K562 (cell line): ENCODE results near the gene GNG3. TPM values are rescaled to one million over a fixed set of nuclear protein-coding genes. Genes with fewer than 3 reads are reported as not detected.

Experiments used
- ATAC-seq: fragments of 200-7000 bp; cut with Tn5 transposase; 3 replicates; pipeline ENCODE4 v1.9.1; 2020; ENCODE audit warnings: moderate library complexity
- BruUV-seq: library from RNA; stranded (reverse); fragments of 400-500 nt; replicated peaks from 2 replicates; lab custom pipeline; 2021; lab: Mats Ljungman, UMichigan
- CTCF ChIA-PET: fragments of 300-600 bp; formaldehyde crosslinking; extraction: SDS; loops from one replicate; lab custom pipeline; 2021; ENCODE audit warnings: low intra/inter-chr PET ratio; lab: Yijun Ruan, JAX
- POLR2A ChIA-PET: fragments of 300-600, 350-650 bp; sonication (Branson Sonifier 250); formaldehyde crosslinking; extraction: SDS; loops from one replicate; lab custom pipeline; 2021; ENCODE audit warnings: antibody characterized with exemption, inconsistent platforms; lab: Yijun Ruan, JAX
- DNase-seq, 4 experiments: peaks; one replicate each; pipeline versions ENCODE4 v3.0.0 to v3.0.0-alpha.2; 2011 to 2018; ENCODE audit warnings: low spot score in 3 of 4, mixed read lengths in 3 of 4; ENCODE audit errors: extremely low read depth in 1 of 4
- FAIRE-seq: peaks from 2 replicates; lab custom pipeline; 2011; peaks lifted over from hg19 to GRCh38; lab: Jason Lieb, UNC
- H2AFZ ChIP-seq: 2 replicates; pipeline ENCODE4 v1.6.0; 2011; ENCODE audit warnings: low read depth, low read length, control low read depth, inconsistent platforms
- H3K27ac ChIP-seq: fragments of 200-600 bp; 3 replicates; pipeline ENCODE4 v1.8.0; 2011; ENCODE audit warnings: low read depth, mild to moderate bottlenecking, control low read depth, inconsistent platforms, low read length, moderate library complexity, mixed read lengths; ENCODE audit errors: extremely low read depth
- H3K27me3 ChIP-seq, 2 experiments: fragments of 300-600 bp in 1 of 2; 2 replicates in 1 of 2; 3 replicates in 1 of 2; pipeline versions ENCODE4 v1.6.0 to v1.8.0; 2011; ENCODE audit warnings: inconsistent platforms in 2 of 2, low read length in 2 of 2, mild to moderate bottlenecking in 1 of 2, mixed read lengths in 1 of 2, moderate library complexity in 1 of 2; ENCODE audit not compliant: control insufficient read depth in 2 of 2, insufficient read depth in 2 of 2
- H3K36me3 ChIP-seq: fragments of 300-600 bp; 3 replicates; pipeline ENCODE4 v1.8.0; 2011; ENCODE audit warnings: mild to moderate bottlenecking, low read length, inconsistent platforms; ENCODE audit not compliant: control insufficient read depth, insufficient read depth
- H3K4me1 ChIP-seq, 2 experiments: fragments of 200-600 bp in 1 of 2; replicated peaks in 1 of 2; 2 replicates in 1 of 2; 3 replicates in 1 of 2; pipeline versions ENCODE4 v1.5.1 to v1.8.0; 2011; ENCODE audit warnings: inconsistent platforms in 2 of 2, low read length in 2 of 2, mild to moderate bottlenecking in 1 of 2, mixed read lengths in 1 of 2, moderate library complexity in 1 of 2; ENCODE audit not compliant: control insufficient read depth in 2 of 2, insufficient read depth in 2 of 2
- H3K4me2 ChIP-seq: 2 replicates; pipeline ENCODE4 v1.6.1; 2011; ENCODE audit warnings: low read length, control low read depth, inconsistent platforms, mixed read lengths; ENCODE audit not compliant: insufficient read depth
- H3K4me3 ChIP-seq: fragments of 200-600 bp; sonication (generic), shearing (Covaris generic); 2 replicates; pipeline ENCODE4 v1.5.1; 2016; ENCODE audit warnings: control low read depth, inconsistent platforms
- H3K79me2 ChIP-seq: fragments of 200-600 bp; 3 replicates; pipeline ENCODE4 v1.8.0; 2011; ENCODE audit warnings: low read length, inconsistent platforms; ENCODE audit not compliant: control insufficient read depth, insufficient read depth
- H3K9ac ChIP-seq, 2 experiments: 2 replicates each; pipeline versions ENCODE4 v1.6.0 to v1.6.1; 2011; ENCODE audit warnings: low read depth in 2 of 2, low read length in 2 of 2, control low read depth in 1 of 2, inconsistent platforms in 1 of 2, mild to moderate bottlenecking in 1 of 2, mixed read lengths in 1 of 2; ENCODE audit not compliant: insufficient read depth in 1 of 2
- H3K9me1 ChIP-seq: one replicate; pipeline ENCODE4 v1.6.0; 2011; ENCODE audit warnings: inconsistent platforms, mild to moderate bottlenecking, low read length, moderate library complexity; ENCODE audit not compliant: control insufficient read depth, insufficient read depth
- H3K9me3 ChIP-seq: replicated peaks from 2 replicates; pipeline ENCODE4 v1.5.1; 2011; ENCODE audit warnings: low read depth, low read length, inconsistent platforms; ENCODE audit not compliant: control insufficient read depth, insufficient read depth
- H4K20me1 ChIP-seq: replicated peaks from 2 replicates; pipeline ENCODE4 v1.6.1; 2011; ENCODE audit warnings: low read length, inconsistent platforms, mixed read lengths; ENCODE audit not compliant: control insufficient read depth, insufficient read depth
- KDM5B ChIP-seq: fragments of 200-600 bp; sonication (generic); IDR thresholded peaks from 2 replicates; pipeline ENCODE4 v1.6.1; 2012; ENCODE audit warnings: low read depth, mild to moderate bottlenecking, moderate library complexity, low read length, control low read depth, inconsistent platforms; ENCODE audit not compliant: insufficient replicate concordance
- SP2 ChIP-seq: IDR thresholded peaks from 2 replicates; pipeline ENCODE4 v1.6.1; 2011; ENCODE audit warnings: mild to moderate bottlenecking, low read depth, low read length, moderate library complexity; ENCODE audit not compliant: poor library complexity, severe bottlenecking; ENCODE audit errors: extremely low read depth
- ZNF41 ChIP-seq: fragments of 250-450 bp; sonication (Bioruptor Pico); conservative IDR thresholded peaks from 2 replicates; pipeline ENCODE4 v1.4.0; 2020; ENCODE audit warnings: mild to moderate bottlenecking
- WGBS: fragments of 100-300 bp; shearing (Covaris generic); methylation state at CpG from one replicate; pipeline ENCODE4 v1.1.6; 2016; ENCODE audit warnings: low coverage, mixed read lengths; ENCODE audit not compliant: insufficient coverage; ENCODE audit errors: missing lambda C conversion rate; 5-methylcytosine and 5-hydroxymethylcytosine counted together
- in situ Hi-C: fragments of 300-500 bp; cut with MboI; formaldehyde crosslinking; loops from 4 replicates; pipeline ENCODE4 v1.15.0; 2018; ENCODE audit warnings: inconsistent platforms, mixed read lengths
- intact Hi-C: fragments of 100-400 bp; cut with micrococcal nuclease; formaldehyde crosslinking; loops from 2 replicates; pipeline ENCODE4 v1.14.2; 2022
- polyA plus RNA-seq, 8 experiments: library from polyadenylated mRNA; depleted of rRNA in 4 of 8; stranded (reverse) in 5 of 8; unstranded in 3 of 8; fragments of >200 nt; fragmentation: Nextera tagmentation in 2 of 8; fragmentation: Illumina TruSeq in 1 of 8; extraction: Ambion mirVana in 2 of 8; extraction: Trizol in 1 of 8; gene quantifications; 2 replicates each; pipeline versions ENCODE4 v1.2.1 to v1.2.3, GENCODE V29; 2011 to 2014; ENCODE audit warnings: inconsistent platforms in 1 of 8, missing spikeins in 1 of 8
- total RNA-seq, 7 experiments: library from RNA; depleted of rRNA in 6 of 7; stranded (reverse); fragments of >200 nt in 6 of 7; fragmentation: Illumina TruSeq in 2 of 7; extraction: Trizol in 2 of 7; gene quantifications; 2 replicates each; pipeline versions ENCODE4 v1.2.1 to v1.2.3, GENCODE V29; 2011 to 2021; ENCODE audit warnings: low replicate concordance in 1 of 7
- TF ChIP-seq, protein P1 (sequence below): fragments of 250-450 bp; sonication (Bioruptor Pico); IDR thresholded peaks from 2 replicates; pipeline ENCODE4 v1.4.0; 2020; ENCODE audit warnings: borderline replicate concordance

GNG3 gene
- total and polyA plus RNA-seq, 9 of the 15 experiments (the other 6 are each of a cell fraction or from before 2014, with no cell fraction given): 0.07 TPM; not detected in 8

DNA sequence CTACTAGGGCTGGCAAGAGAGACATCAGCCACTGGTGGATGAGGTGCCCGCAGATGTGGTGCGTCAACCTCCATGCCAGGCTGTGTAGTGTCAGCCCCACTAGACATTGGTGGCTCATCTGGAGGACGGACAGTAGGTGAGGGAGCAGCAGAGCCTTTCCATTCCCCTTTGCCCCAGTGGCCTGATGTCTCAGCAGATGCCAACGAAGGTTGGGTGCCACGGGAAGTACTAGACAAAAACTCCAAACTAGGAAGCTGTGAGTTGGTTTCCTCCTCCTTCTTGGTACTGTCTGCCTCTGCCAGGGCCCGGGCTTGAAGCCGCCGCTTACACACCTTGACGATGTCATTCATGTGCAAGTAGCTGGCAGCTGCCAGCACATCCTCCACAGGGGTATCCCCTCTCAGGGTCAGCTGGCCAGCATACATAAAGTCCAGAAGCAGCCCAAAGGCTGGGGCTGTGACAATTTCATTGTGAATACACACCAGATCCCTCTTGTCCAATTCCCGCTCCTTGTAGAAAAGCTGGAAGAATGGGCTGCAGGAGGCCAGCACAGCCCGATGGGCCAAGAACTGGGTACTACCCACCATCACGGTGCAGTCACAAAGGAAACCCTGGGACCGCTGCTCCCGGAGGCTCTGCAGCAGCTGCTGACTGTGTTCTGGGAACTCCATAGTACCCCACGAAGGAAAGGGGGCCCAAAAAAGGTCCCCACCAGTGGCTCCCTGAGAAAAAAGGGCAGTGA, 45.7 kb downstream of the GNG3 start:
- intact Hi-C loops: no loop called here
- no peaks in the 10 kb centered on the region for H3K27me3 ChIP-seq
- TF ChIP-seq, protein P1, sequence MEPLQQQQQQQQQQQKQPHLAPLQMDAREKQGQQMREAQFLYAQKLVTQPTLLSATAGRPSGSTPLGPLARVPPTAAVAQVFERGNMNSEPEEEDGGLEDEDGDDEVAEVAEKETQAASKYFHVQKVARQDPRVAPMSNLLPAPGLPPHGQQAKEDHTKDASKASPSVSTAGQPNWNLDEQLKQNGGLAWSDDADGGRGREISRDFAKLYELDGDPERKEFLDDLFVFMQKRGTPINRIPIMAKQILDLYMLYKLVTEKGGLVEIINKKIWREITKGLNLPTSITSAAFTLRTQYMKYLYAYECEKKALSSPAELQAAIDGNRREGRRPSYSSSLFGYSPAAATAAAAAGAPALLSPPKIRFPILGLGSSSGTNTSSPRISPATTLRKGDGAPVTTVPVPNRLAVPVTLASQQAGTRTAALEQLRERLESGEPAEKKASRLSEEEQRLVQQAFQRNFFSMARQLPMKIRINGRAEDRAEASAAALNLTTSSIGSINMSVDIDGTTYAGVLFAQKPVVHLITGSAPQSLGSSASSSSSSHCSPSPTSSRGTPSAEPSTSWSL (CRISPR knock-in tag): 0 out of 2 replicates have a peak, but pooled peaks have one; percentile 19
- TF ChIP-seq KDM5B (peak; percentile 7), ZNF41 (no peak), SP2 (no peak)
- H3K4me1 ChIP-seq: peaks cover 14 to 28% of the 10 kb centered on the region in 2 experiments; a peak in 4 of 5 replicates
- no peaks in the 10 kb centered on the region for H3K9me1 ChIP-seq
- DNase-seq: no peak
- in situ Hi-C loops: no loop called here
- H3K9ac ChIP-seq: peak overlapping the region; percentile 84 to 91
- 44% methylated on average over 14 of the region's 15 CpGs for WGBS
- peak overlapping the region; percentile 63 for H3K4me3 ChIP-seq
- ChIA-PET CTCF (no interaction called here), POLR2A (interaction anchor here (0.6 to 2.7 kb wide), 30 partner anchors 8 to 1241 kb away, joined by 3 to 27 read pairs (median 5); partner anchors contain the start of genes BSCL2, C11orf98, CSKMT and GNG3)
- peak overlapping the region; percentile 86; the same call in 2 of the 3 replicates for H3K27ac ChIP-seq
- no peaks in the 10 kb centered on the region for H4K20me1 ChIP-seq
- no peaks in the 10 kb centered on the region for H3K9me3 ChIP-seq
- H3K79me2 ChIP-seq: peaks cover 22% of the 10 kb centered on the region
- peak overlapping the region; percentile 98 for H2AFZ ChIP-seq
- BruUV-seq: TSS peak; percentile 84
- H3K4me2 ChIP-seq: peak overlapping the region; percentile 94
- ATAC-seq: no peak
- no peak for FAIRE-seq
- peaks cover 20% of the 10 kb centered on the region; the same call in 1 of the 3 replicates for H3K36me3 ChIP-seq
